CD14-positive monocyte (primary cell): ENCODE data around the gene UBN2. TPM values are rescaled to one million over a fixed set of nuclear protein-coding genes. Genes with fewer than 3 reads are reported as not detected.

ENCODE experiments used
- DNase-seq, 3 donors: peaks; one replicate each; pipeline ENCODE4 v3.0.0-alpha.2; 2011 to 2022
- H2AFZ ChIP-seq: 2 replicates; pipeline ENCODE4 v1.6.0; 2012; ENCODE audit warnings: mild to moderate bottlenecking, low read depth, low read length, inconsistent platforms; ENCODE audit not compliant: insufficient read depth, poor library complexity, severe bottlenecking
- H3K27ac ChIP-seq, 2 donors: 1 replicate in 1 of 2; 2 replicates in 1 of 2; pipeline ENCODE4 v1.5.1; 2012 to 2013; ENCODE audit warnings: low read length in 2 of 2, control low read depth in 1 of 2, inconsistent platforms in 1 of 2, low read depth in 1 of 2, mild to moderate bottlenecking in 1 of 2
- H3K27me3 ChIP-seq, 2 donors: one replicate each; pipeline versions ENCODE4 v1.6.0 to v1.6.1; 2011 to 2013; ENCODE audit warnings: low read length in 2 of 2; ENCODE audit not compliant: control insufficient read depth in 2 of 2, insufficient read depth in 2 of 2
- H3K36me3 ChIP-seq, 2 donors: replicated peaks in 1 of 2; 1 replicate in 1 of 2; 2 replicates in 1 of 2; pipeline versions ENCODE4 v1.5.1 to v1.6.1; 2012 to 2013; ENCODE audit warnings: low read length in 2 of 2, control low read depth in 1 of 2, inconsistent platforms in 1 of 2, mild to moderate bottlenecking in 1 of 2; ENCODE audit not compliant: insufficient read depth in 2 of 2, control insufficient read depth in 1 of 2
- H3K4me1 ChIP-seq, 2 donors: 1 replicate in 1 of 2; 2 replicates in 1 of 2; pipeline versions ENCODE4 v1.5.1 to v1.6.1; 2012 to 2013; ENCODE audit warnings: low read length in 2 of 2, control low read depth in 1 of 2, inconsistent platforms in 1 of 2, mild to moderate bottlenecking in 1 of 2, moderate library complexity in 1 of 2; ENCODE audit not compliant: insufficient read depth in 2 of 2, control insufficient read depth in 1 of 2
- H3K4me2 ChIP-seq: replicated peaks from 2 replicates; pipeline ENCODE3; 2012; ENCODE audit warnings: low read length, moderate library complexity, mild to moderate bottlenecking; ENCODE audit not compliant: poor library complexity, severe bottlenecking; ENCODE audit errors: extremely low read depth
- H3K4me3 ChIP-seq, 3 experiments: fragments of 200-600 bp in 1 of 3; sonication (generic) in 1 of 3; replicated peaks in 1 of 3; 1 replicate in 2 of 3; 2 replicates in 1 of 3; pipeline ENCODE4 v1.5.1; 2011 to 2013; ENCODE audit warnings: low read length in 3 of 3, mild to moderate bottlenecking in 3 of 3, control low read depth in 2 of 3, low read depth in 2 of 3, inconsistent platforms in 1 of 3, moderate library complexity in 1 of 3
- H3K79me2 ChIP-seq: 2 replicates; pipeline ENCODE4 v1.6.0; 2012; ENCODE audit warnings: mild to moderate bottlenecking, control low read depth, inconsistent platforms, low read length, moderate library complexity; ENCODE audit not compliant: insufficient read depth
- H3K9ac ChIP-seq: 2 replicates; pipeline ENCODE4 v1.6.0; 2017; ENCODE audit warnings: low read length, mild to moderate bottlenecking; ENCODE audit not compliant: insufficient read depth, poor library complexity, severe bottlenecking
- H3K9me3 ChIP-seq, 2 donors: replicated peaks in 1 of 2; 1 replicate in 1 of 2; 2 replicates in 1 of 2; pipeline versions ENCODE4 v1.5.1 to v1.6.1; 2012 to 2013; ENCODE audit warnings: low read length in 2 of 2, control low read depth in 1 of 2; ENCODE audit not compliant: control insufficient read depth in 1 of 2, insufficient read depth in 1 of 2
- H4K20me1 ChIP-seq: 2 replicates; pipeline ENCODE4 v1.6.0; 2012; ENCODE audit warnings: mild to moderate bottlenecking, low read length, control low read depth, moderate library complexity; ENCODE audit not compliant: insufficient read depth
- H3K27ac Mint-ChIP-seq, 7 donors: one replicate each; pipeline ENCODE4 v1.8.0; 2020; ENCODE audit warnings: mild to moderate bottlenecking in 7 of 7, mixed read lengths in 7 of 7, moderate library complexity in 6 of 7, inconsistent platforms in 2 of 7
- H3K27me3 Mint-ChIP-seq, 3 donors: one replicate each; pipeline ENCODE4 v1.8.0; 2021 to 2022; ENCODE audit warnings: low read depth in 3 of 3, mild to moderate bottlenecking in 3 of 3, mixed read lengths in 3 of 3, moderate library complexity in 3 of 3, inconsistent platforms in 1 of 3
- H3K36me3 Mint-ChIP-seq, 2 donors: one replicate each; pipeline ENCODE4 v1.8.0; 2020; ENCODE audit warnings: mixed read lengths in 2 of 2, inconsistent platforms in 1 of 2, mild to moderate bottlenecking in 1 of 2
- H3K4me1 Mint-ChIP-seq: one replicate; pipeline ENCODE4 v1.8.0; 2020; ENCODE audit warnings: mild to moderate bottlenecking, mixed read lengths
- H3K4me3 Mint-ChIP-seq, 2 donors: one replicate each; pipeline ENCODE4 v1.8.0; 2020; ENCODE audit warnings: mild to moderate bottlenecking in 2 of 2, mixed read lengths in 2 of 2, moderate library complexity in 1 of 2
- H3K9me3 Mint-ChIP-seq, 7 donors: one replicate each; pipeline ENCODE4 v1.8.0; 2020 to 2022; ENCODE audit warnings: mixed read lengths in 7 of 7, mild to moderate bottlenecking in 6 of 7, moderate library complexity in 6 of 7, inconsistent platforms in 2 of 7
- WGBS: methylation state at CpG from one replicate; pipeline ENCODE4 v1.1.5; 2013; ENCODE audit warnings: missing lambda C conversion rate; ENCODE audit not compliant: insufficient coverage; 5-methylcytosine and 5-hydroxymethylcytosine counted together
- intact Hi-C, 2 donors: fragments of 100-400 bp; cut with micrococcal nuclease; formaldehyde crosslinking; loops; one replicate each; pipeline versions ENCODE4 v1.15.0 to v1.15.1; 2023
- polyA plus RNA-seq, 3 donors: library from polyadenylated mRNA; depleted of rRNA in 1 of 3; unstranded in 2 of 3; stranded (reverse) in 1 of 3; fragments of 300-500 nt in 2 of 3; fragments of >200 nt in 1 of 3; fragmentation: Illumina TruSeq in 2 of 3; gene quantifications; 1 replicate in 2 of 3; 2 replicates in 1 of 3; pipeline ENCODE4 v1.2.3, GENCODE V29; 2012 to 2021
- TF ChIP-seq, protein P1 (sequence below): fragments of 200-600 bp; IDR thresholded peaks from one replicate; pipeline ENCODE4 v1.8.0; 2022; ENCODE audit warnings: antibody characterized with exemption, mild to moderate bottlenecking

UBN2 gene
- polyA plus RNA-seq, 3 donors: 0.80 to 4.2 (median 1.6) TPM

DNA sequence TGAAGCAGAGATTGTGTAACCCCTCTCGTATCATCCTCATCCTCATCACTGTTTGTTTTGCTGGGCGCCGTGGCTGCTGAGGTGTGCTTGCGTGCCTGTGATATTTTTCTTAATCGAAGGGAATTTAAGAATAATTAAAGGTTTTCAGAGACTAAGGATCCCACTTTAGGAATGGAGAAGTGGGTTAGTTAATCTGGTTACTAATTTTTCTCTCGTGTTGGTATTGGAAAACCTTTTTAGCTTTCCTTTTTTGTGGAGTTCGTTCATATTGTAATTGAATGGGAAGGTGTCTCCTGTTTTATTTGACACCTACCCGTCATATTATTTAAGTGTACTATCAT is 1.3 kb downstream of the UBN2 start:
- Mint-ChIP-seq H3K4me3 (peak overlapping the region; percentile 93 to 96), H3K36me3 (peaks cover 7 to 9% of the 10 kb centered on the region in 2 donors), H3K27ac (peak overlapping the region in 5 of 7 donors; percentile 54 to 85 (median 69)), H3K27me3 (peaks cover 0 to 6% (median 0%) of the 10 kb centered on the region in 3 donors), H3K9me3 (no peaks in the 10 kb centered on the region), H3K4me1 (peaks cover 25% of the 10 kb centered on the region)
- peak overlapping the region; percentile 84 for H2AFZ ChIP-seq
- peak overlapping the region; percentile 79 for H3K9ac ChIP-seq
- H3K4me3 ChIP-seq: peak overlapping the region; percentile 47 to 93 (median 89)
- no peaks in the 10 kb centered on the region for H3K9me3 ChIP-seq
- intact Hi-C loops: loop anchor here (5.0 to 10.0 kb wide), 3 partner anchors 98 to 110 kb away; partner anchors contain the start of gene FMC1 (in 1 of the 2)
- no peak overlapping the region for H3K27ac ChIP-seq
- peaks cover 14 to 23% of the 10 kb centered on the region in 2 donors for H3K4me1 ChIP-seq
- TF ChIP-seq, protein P1, sequence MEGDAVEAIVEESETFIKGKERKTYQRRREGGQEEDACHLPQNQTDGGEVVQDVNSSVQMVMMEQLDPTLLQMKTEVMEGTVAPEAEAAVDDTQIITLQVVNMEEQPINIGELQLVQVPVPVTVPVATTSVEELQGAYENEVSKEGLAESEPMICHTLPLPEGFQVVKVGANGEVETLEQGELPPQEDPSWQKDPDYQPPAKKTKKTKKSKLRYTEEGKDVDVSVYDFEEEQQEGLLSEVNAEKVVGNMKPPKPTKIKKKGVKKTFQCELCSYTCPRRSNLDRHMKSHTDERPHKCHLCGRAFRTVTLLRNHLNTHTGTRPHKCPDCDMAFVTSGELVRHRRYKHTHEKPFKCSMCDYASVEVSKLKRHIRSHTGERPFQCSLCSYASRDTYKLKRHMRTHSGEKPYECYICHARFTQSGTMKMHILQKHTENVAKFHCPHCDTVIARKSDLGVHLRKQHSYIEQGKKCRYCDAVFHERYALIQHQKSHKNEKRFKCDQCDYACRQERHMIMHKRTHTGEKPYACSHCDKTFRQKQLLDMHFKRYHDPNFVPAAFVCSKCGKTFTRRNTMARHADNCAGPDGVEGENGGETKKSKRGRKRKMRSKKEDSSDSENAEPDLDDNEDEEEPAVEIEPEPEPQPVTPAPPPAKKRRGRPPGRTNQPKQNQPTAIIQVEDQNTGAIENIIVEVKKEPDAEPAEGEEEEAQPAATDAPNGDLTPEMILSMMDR: no peak
- no CpG with 5 or more reads among the region's 8 CpGs for WGBS
- DNase-seq: peak in 2 of 3 donors; percentile 34 to 57
- peak overlapping the region; percentile 93 for H3K4me2 ChIP-seq
- peaks cover 35% of the 10 kb centered on the region for H4K20me1 ChIP-seq
- H3K27me3 ChIP-seq: no peaks in the 10 kb centered on the region
- H3K79me2 ChIP-seq: peaks cover 49% of the 10 kb centered on the region
- peaks cover 5 to 6% of the 10 kb centered on the region in 2 donors for H3K36me3 ChIP-seq

DNA sequence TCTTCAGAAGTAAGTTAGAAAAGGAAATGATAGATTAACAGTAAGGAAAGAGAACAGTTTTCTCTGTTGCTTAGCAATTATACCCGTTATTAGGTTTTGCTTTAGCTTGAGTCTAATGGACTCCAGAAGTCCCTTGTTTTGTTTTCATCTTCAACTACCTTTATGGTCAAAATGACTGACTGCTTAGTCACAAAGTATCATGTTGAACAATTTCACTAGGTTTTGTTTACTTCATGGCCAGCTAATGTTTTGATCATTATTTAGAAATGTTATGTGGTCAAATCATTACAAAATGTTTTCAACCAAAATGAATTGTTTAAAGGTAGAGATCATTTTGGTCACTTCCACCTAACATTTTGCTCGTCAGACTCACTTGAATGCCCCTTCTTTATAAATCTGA is 1.9 kb downstream of the UBN2 start:
- Histone ChIP-seq H3K4me3 (peak overlapping the region in 1 of 3 experiments; percentile 89), H3K27me3 (no peaks in the 10 kb centered on the region), H3K79me2 (peaks cover 49% of the 10 kb centered on the region), H3K36me3 (peaks cover 11 to 12% of the 10 kb centered on the region in 2 donors), H2AFZ (no peak overlapping the region), H3K9ac (no peak overlapping the region), H3K9me3 (no peaks in the 10 kb centered on the region), H4K20me1 (peaks cover 35% of the 10 kb centered on the region), H3K4me1 (peaks cover 14 to 23% of the 10 kb centered on the region in 2 donors), H3K27ac (no peak overlapping the region), H3K4me2 (peak overlapping the region; percentile 93)
- H3K4me3 Mint-ChIP-seq: peak overlapping the region; percentile 43 to 93
- no peaks in the 10 kb centered on the region for H3K9me3 Mint-ChIP-seq
- H3K36me3 Mint-ChIP-seq: peaks cover 12 to 14% of the 10 kb centered on the region in 2 donors
- H3K27ac Mint-ChIP-seq: peak overlapping the region in 1 of 7 donors; percentile 46
- no CpG with 5 or more reads among the region's 2 CpGs for WGBS
- H3K27me3 Mint-ChIP-seq: peaks cover 0 to 6% (median 0%) of the 10 kb centered on the region in 3 donors
- TF ChIP-seq, protein P1: no peak
- intact Hi-C loops: loop anchor here (5.0 to 10.0 kb wide), 3 partner anchors 98 to 109 kb away; partner anchors contain the start of gene FMC1 (in 1 of the 2)
- peak in 1 of 3 donors; percentile 8 for DNase-seq
- H3K4me1 Mint-ChIP-seq: peaks cover 25% of the 10 kb centered on the region
